ENCODE data around the gene ARAP1. TPM values are rescaled to one million over a fixed set of nuclear protein-coding genes. Genes with fewer than 3 reads are reported as not detected.

The ARAP1 gene
- total and polyA plus RNA-seq, 2 of the 8 experiments (the other 6 are each of a cell fraction or from before 2014, with no cell fraction given), result 25.7 to 61.6 TPM

DNA sequence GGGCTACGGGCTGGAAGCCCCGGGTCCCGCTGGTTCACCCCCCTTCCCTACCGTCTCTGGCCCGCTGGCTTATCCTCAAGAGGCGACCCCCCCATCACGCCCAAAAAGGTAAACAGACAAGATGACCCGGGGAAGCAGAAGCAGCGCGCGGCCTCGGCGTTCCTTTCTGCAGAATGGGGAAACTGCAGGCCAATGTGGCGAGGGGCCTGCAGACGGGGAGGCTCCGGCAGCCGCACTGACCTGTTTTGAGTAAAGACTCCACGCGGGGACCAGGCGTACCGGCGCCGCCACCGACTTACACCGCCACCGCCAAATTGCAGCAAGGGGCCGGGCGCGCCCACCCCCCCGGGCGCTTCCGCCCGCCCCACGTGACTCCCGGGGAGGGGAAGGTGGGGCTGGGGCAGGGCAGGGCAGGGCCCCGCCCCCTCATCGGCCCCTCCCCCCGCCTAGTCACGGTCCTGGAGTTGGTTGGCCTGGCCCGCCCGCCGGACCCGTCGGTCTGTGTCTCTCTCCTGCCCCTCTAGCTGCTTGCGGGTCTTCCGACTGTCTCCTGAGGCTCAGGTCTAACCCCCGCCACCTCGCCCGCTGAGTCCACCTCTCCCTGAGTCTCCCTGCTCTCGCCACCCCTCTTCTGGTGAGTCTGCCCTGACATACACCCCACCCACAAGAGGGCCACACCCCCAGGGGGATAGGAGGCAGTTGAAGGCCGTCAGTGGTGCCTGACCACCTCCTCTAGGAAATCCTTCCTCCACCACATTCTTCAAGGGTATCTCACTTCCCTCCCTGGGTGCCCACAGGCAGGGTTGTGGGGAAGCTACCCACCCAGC is at the start of gene ARAP1 (continued):
- peak in 1 of 2 experiments; percentile 70; a peak in 1 of 4 replicates for TF ChIP-seq HDAC2 (IDR thresholded peaks at IDR 0.05; ENCODE audit: borderline replicate concordance in 1 of 2, low read depth in 2 of 2, low read length in 2 of 2)
- no peak for TF ChIP-seq TCF12 (IDR thresholded peaks at IDR 0.05; ENCODE audit: low read depth, low read length)
- no peak for TF ChIP-seq CTBP2 (IDR thresholded peaks at IDR 0.05; ENCODE audit: borderline replicate concordance, insufficient read depth, insufficient read length, low read length)
- peak; percentile 77 for TF ChIP-seq KDM4A (IDR thresholded peaks at IDR 0.05; ENCODE audit: low read depth, low read length, severe bottlenecking)
- TF ChIP-seq, protein P1, sequence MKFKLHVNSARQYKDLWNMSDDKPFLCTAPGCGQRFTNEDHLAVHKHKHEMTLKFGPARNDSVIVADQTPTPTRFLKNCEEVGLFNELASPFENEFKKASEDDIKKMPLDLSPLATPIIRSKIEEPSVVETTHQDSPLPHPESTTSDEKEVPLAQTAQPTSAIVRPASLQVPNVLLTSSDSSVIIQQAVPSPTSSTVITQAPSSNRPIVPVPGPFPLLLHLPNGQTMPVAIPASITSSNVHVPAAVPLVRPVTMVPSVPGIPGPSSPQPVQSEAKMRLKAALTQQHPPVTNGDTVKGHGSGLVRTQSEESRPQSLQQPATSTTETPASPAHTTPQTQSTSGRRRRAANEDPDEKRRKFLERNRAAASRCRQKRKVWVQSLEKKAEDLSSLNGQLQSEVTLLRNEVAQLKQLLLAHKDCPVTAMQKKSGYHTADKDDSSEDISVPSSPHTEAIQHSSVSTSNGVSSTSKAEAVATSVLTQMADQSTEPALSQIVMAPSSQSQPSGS (IDR thresholded peaks at IDR 0.05; ENCODE audit: low read length), result no peak
- peak; percentile 91 for TF ChIP-seq KDM1A (IDR thresholded peaks at IDR 0.05; ENCODE audit: borderline replicate concordance, low read length)
- no peak for TF ChIP-seq NANOG (IDR thresholded peaks at IDR 0.05; ENCODE audit: insufficient read depth, low read depth, low read length, poor library complexity, severe bottlenecking)
- no peak for TF ChIP-seq CREB1 (IDR thresholded peaks at IDR 0.05)
- TF ChIP-seq JUND (IDR thresholded peaks at IDR 0.05; ENCODE audit: low read length), result no peak
- TF ChIP-seq SAP30 (IDR thresholded peaks at IDR 0.05; ENCODE audit: insufficient read depth, insufficient replicate concordance, low read length), result no peak
- TF ChIP-seq ZNF274 (IDR thresholded peaks at IDR 0.05; ENCODE audit: borderline replicate concordance, extremely low read depth, low read length), result no peak
- 0 out of 2 replicates have a peak, but pooled peaks have one; percentile 72 for TF ChIP-seq RBBP5 (IDR thresholded peaks at IDR 0.05; ENCODE audit: borderline replicate concordance, low read depth, low read length)
- TF ChIP-seq BRCA1 (IDR thresholded peaks at IDR 0.05; ENCODE audit: low read depth, low read length), result no peak

Data from H1 (cell line).